ENCODE data around the gene KREMEN2. TPM values are rescaled to one million over a fixed set of nuclear protein-coding genes. Genes with fewer than 3 reads are reported as not detected.

Gene KREMEN2
- total and polyA plus RNA-seq, 2 of the 8 experiments (the other 6 are each of a cell fraction or from before 2014, with no cell fraction given), result 6.6 to 7.0 TPM

- TF ChIP-seq JUND (IDR thresholded peaks at IDR 0.05; ENCODE audit: low read length) (no peak), RAD21 (IDR thresholded peaks at IDR 0.05 in 1 of 2, conservative IDR thresholded peaks at IDR 0.05 in 1 of 2; ENCODE audit: low read depth in 2 of 2, low read length in 2 of 2) (no peak), GABPA (IDR thresholded peaks at IDR 0.05; ENCODE audit: borderline replicate concordance, insufficient read depth, low read length) (no peak), KDM4A (IDR thresholded peaks at IDR 0.05; ENCODE audit: low read depth, low read length, severe bottlenecking) (no peak), CTBP2 (IDR thresholded peaks at IDR 0.05; ENCODE audit: borderline replicate concordance, insufficient read depth, insufficient read length, low read length) (no peak), FOSL1 (IDR thresholded peaks at IDR 0.05; ENCODE audit: insufficient read depth, low read depth, low read length) (no peak), CHD1 (IDR thresholded peaks at IDR 0.05; ENCODE audit: low read depth, low read length) (no peak), TAF7 (optimal IDR thresholded peaks at IDR 0.05; ENCODE audit: borderline replicate concordance, low read depth, low read length) (no peak), EP300 (IDR thresholded peaks at IDR 0.05; ENCODE audit: borderline replicate concordance in 1 of 2, low read depth in 2 of 2, low read length in 2 of 2) (no peak), SAP30 (IDR thresholded peaks at IDR 0.05; ENCODE audit: insufficient read depth, insufficient replicate concordance, low read length) (no peak), TAF1 (IDR thresholded peaks at IDR 0.05; ENCODE audit: low read depth, low read length) (peak; percentile 34; the same call in 1 of the 2 replicates), EGR1 (IDR thresholded peaks at IDR 0.05; ENCODE audit: borderline replicate concordance, low read depth, low read length) (no peak), BCL11A (IDR thresholded peaks at IDR 0.05; ENCODE audit: low read depth in 2 of 2, low read length in 2 of 2) (no peak), SP4 (IDR thresholded peaks at IDR 0.05; ENCODE audit: low read length) (no peak), JUN (IDR thresholded peaks at IDR 0.05; ENCODE audit: low read depth, low read length) (no peak), POU5F1 (IDR thresholded peaks at IDR 0.05; ENCODE audit: low read depth, low read length) (no peak), SRF (IDR thresholded peaks at IDR 0.05; ENCODE audit: low read depth, low read length) (no peak)
- TF ChIP-seq, protein P1, sequence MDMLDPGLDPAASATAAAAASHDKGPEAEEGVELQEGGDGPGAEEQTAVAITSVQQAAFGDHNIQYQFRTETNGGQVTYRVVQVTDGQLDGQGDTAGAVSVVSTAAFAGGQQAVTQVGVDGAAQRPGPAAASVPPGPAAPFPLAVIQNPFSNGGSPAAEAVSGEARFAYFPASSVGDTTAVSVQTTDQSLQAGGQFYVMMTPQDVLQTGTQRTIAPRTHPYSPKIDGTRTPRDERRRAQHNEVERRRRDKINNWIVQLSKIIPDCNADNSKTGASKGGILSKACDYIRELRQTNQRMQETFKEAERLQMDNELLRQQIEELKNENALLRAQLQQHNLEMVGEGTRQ (IDR thresholded peaks at IDR 0.05; ENCODE audit: low read length), result peak; percentile 63; the same call in 1 of the 2 replicates
- TF ChIP-seq, protein P2, sequence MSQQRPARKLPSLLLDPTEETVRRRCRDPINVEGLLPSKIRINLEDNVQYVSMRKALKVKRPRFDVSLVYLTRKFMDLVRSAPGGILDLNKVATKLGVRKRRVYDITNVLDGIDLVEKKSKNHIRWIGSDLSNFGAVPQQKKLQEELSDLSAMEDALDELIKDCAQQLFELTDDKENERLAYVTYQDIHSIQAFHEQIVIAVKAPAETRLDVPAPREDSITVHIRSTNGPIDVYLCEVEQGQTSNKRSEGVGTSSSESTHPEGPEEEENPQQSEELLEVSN (IDR thresholded peaks at IDR 0.05), result peak; percentile 59; the same call in 1 of the 2 replicates
- TF ChIP-seq, protein P3, sequence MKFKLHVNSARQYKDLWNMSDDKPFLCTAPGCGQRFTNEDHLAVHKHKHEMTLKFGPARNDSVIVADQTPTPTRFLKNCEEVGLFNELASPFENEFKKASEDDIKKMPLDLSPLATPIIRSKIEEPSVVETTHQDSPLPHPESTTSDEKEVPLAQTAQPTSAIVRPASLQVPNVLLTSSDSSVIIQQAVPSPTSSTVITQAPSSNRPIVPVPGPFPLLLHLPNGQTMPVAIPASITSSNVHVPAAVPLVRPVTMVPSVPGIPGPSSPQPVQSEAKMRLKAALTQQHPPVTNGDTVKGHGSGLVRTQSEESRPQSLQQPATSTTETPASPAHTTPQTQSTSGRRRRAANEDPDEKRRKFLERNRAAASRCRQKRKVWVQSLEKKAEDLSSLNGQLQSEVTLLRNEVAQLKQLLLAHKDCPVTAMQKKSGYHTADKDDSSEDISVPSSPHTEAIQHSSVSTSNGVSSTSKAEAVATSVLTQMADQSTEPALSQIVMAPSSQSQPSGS (IDR thresholded peaks at IDR 0.05; ENCODE audit: low read length), result no peak
These were observed at the start of gene KREMEN2 (continued) for GRCh38 chr16:2963723-2964474.
